Endothelial cell of umbilical vein (primary cell): ENCODE results near the gene GMPPB.

Experiments used
- EZH2 ChIP-seq: IDR thresholded peaks from 2 replicates; pipeline ENCODE4 v1.6.1; 2012; ENCODE audit warnings: borderline replicate concordance, low read depth, mild to moderate bottlenecking, moderate library complexity, low read length, inconsistent platforms; ENCODE audit not compliant: severe bottlenecking
- JUN ChIP-seq: IDR thresholded peaks from 2 replicates; pipeline ENCODE4 v1.6.1; 2011; ENCODE audit warnings: borderline replicate concordance, low read depth; ENCODE audit not compliant: insufficient read length, insufficient read depth
- MYC ChIP-seq: IDR thresholded peaks from one replicate; pipeline ENCODE4 v1.6.1; 2011; ENCODE audit warnings: mild to moderate bottlenecking, low read depth, low read length
- POLR2A ChIP-seq: IDR thresholded peaks from 2 replicates; pipeline ENCODE4 v1.6.1; 2012; ENCODE audit warnings: low read depth, mild to moderate bottlenecking, control low read depth, low read length
- POLR2AphosphoS5 ChIP-seq: IDR thresholded peaks from 2 replicates; pipeline ENCODE4 v1.6.1; 2012; ENCODE audit warnings: low read depth, mild to moderate bottlenecking, control low read depth, low read length, moderate library complexity; ENCODE audit not compliant: insufficient read depth
- TF ChIP-seq, protein P1 (sequence below), 2 donors: IDR thresholded peaks; 1 replicate in 1 of 2; 2 replicates in 1 of 2; pipeline ENCODE4 v1.5.1; 2011; ENCODE audit warnings: low read length in 2 of 2, mild to moderate bottlenecking in 2 of 2, moderate library complexity in 2 of 2, control low read depth in 1 of 2, inconsistent platforms in 1 of 2, low read depth in 1 of 2; ENCODE audit not compliant: insufficient read depth in 1 of 2; ENCODE audit errors: extremely low read depth in 1 of 2

- TF ChIP-seq, protein P1, sequence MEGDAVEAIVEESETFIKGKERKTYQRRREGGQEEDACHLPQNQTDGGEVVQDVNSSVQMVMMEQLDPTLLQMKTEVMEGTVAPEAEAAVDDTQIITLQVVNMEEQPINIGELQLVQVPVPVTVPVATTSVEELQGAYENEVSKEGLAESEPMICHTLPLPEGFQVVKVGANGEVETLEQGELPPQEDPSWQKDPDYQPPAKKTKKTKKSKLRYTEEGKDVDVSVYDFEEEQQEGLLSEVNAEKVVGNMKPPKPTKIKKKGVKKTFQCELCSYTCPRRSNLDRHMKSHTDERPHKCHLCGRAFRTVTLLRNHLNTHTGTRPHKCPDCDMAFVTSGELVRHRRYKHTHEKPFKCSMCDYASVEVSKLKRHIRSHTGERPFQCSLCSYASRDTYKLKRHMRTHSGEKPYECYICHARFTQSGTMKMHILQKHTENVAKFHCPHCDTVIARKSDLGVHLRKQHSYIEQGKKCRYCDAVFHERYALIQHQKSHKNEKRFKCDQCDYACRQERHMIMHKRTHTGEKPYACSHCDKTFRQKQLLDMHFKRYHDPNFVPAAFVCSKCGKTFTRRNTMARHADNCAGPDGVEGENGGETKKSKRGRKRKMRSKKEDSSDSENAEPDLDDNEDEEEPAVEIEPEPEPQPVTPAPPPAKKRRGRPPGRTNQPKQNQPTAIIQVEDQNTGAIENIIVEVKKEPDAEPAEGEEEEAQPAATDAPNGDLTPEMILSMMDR (IDR thresholded peaks at IDR 0.05; ENCODE audit: extremely low read depth in 1 of 2, insufficient read depth in 1 of 2, low read depth in 1 of 2, low read length in 2 of 2) = no peak
- TF ChIP-seq POLR2A (no peak), MYC (no peak), EZH2 (no peak), JUN (no peak), POLR2AphosphoS5 (no peak)
Measured at GRCh38 chr3:49769286-49769915, 45.6 kb upstream of the GMPPB start.
